Activated naive CD4-positive, alpha-beta T cell treated with anti-CD3 and anti-CD28 coated beads, Interleukin-2, amount 50 U/mL, for 24 hours (primary cell): ENCODE data around the gene EIF1AD.
"Not testable (repeated sequence)": the region's sequence is repeated elsewhere in the genome, so short reads cannot be mapped to it uniquely, and the experiment has no call there.

ENCODE experiments used
- H3K27ac Mint-ChIP-seq: one replicate; pipeline ENCODE4 v1.8.0; 2021; ENCODE audit warnings: mild to moderate bottlenecking, mixed read lengths
- H3K27me3 Mint-ChIP-seq: one replicate; pipeline ENCODE4 v1.8.0; 2021; ENCODE audit warnings: mixed read lengths
- H3K36me3 Mint-ChIP-seq: one replicate; pipeline ENCODE4 v1.8.0; 2021; ENCODE audit warnings: mixed read lengths
- H3K4me1 Mint-ChIP-seq: one replicate; pipeline ENCODE4 v1.8.0; 2021; ENCODE audit warnings: mixed read lengths
- H3K4me3 Mint-ChIP-seq: one replicate; pipeline ENCODE4 v1.8.0; 2021; ENCODE audit warnings: mild to moderate bottlenecking, mixed read lengths
- H3K9me3 Mint-ChIP-seq: one replicate; pipeline ENCODE4 v1.8.0; 2021; ENCODE audit warnings: mixed read lengths

EIF1AD gene

DNA sequence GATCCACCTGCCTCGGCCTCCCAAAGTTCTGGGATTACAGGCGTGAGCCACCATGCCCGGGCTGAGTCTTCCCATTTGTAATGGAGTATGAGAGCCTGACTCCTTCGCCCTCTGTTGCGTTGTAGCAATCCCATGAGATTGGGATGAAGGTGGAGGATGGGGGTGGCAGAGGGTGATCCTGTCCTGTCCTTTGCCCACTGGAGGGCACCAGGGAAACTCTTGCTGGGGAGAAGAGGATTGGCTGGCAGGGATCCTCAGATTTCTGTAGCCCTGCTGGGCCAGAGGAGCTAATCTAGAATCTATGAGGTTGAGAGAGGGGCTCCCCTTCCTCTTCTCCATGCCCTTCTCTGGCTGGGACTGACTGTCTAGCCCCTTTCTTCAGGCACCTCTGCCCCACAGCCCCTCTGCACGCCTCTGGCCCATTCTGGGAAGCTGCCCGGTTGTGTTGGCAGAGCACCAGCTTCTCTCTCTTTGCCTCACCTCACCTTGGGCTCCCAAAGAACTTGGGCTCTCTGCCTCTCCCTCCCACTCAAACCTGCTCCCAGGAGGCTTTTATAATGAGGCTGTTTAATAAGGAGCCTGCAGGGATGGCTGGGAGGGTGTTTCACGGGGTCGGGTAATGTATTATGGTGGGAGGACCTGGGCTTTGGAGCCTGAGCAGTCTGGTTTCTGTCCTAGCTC lies 33.8 kb upstream of the EIF1AD start:
- H3K4me1 Mint-ChIP-seq: no peaks in the 10 kb centered on the region
- no peaks in the 10 kb centered on the region for H3K27me3 Mint-ChIP-seq
- H3K36me3 Mint-ChIP-seq: no peaks in the 10 kb centered on the region
- H3K4me3 Mint-ChIP-seq: no peak overlapping the region
- no peaks in the 10 kb centered on the region for H3K9me3 Mint-ChIP-seq
- no peak overlapping the region for H3K27ac Mint-ChIP-seq

DNA sequence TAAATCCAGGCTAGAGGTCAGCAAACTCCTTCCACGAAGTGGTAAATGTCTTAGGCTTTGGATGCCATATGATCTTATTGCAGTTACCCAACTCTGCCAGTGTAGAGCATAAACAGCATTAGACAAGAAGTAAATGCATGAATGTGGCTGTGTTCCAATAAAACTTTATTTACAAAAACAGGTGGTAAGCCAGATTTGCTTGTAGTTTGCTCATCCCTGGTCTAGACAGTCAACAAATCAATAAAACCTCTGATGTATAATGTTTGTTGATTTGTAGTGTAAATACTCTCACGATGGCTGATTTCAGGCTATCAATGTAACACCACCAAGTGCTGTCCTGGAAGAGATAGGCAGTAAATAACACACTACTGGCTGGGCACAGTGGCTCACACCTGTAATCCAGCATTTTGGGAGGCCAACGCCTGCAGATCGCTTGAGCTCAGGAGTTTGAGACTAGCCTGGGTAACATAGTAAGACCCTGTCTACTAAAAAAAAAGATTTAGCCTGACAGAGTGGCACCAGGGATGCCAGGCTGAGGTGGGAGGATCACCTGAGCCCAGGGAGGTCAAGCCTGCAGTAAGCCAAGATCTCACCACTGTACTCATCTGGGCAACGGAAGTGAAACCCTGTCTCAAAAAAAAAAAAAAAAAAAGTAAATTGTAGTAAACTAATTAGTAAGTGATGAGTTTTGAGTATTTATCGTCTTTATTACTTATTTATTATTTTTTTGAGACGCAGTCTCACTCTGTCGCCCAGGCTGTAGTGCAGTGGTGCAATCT lies 31.2 kb upstream of the EIF1AD start:
- H3K9me3 Mint-ChIP-seq: no peaks in the 10 kb centered on the region
- H3K4me1 Mint-ChIP-seq: no peaks in the 10 kb centered on the region
- no peak overlapping the region for H3K4me3 Mint-ChIP-seq
- H3K36me3 Mint-ChIP-seq: no peaks in the 10 kb centered on the region
- H3K27me3 Mint-ChIP-seq: no peaks in the 10 kb centered on the region
- H3K27ac Mint-ChIP-seq: no peak overlapping the region

DNA sequence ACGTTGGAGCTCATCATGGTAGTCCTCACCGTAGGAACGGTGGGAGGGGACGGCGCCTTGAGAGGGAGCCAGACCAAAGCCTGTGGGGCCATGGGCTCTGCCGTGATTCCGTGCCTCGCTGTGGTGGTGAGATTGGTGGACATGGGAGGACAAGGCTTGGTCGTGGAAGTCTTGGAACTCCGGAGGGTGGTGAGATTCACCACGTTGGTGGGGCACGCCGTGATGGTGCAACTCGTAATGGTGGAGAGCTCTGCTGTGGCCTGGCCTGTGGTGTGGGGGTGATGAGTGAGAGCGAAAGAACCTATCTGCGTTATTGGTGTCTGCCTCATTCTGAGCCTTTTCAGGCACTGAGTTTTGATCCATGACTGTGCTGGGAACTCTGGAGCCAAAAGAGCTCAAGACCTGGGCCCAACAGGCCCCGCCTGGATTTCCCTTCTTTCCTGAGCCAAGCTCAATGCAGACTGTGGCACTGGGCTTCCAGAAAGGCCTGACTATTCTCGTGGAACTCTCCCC lies 24.1 kb upstream of the EIF1AD start, which contains the start of gene CATSPER1:
Gene CATSPER1 (minus strand): TSS at position 463 of the 513 bp plus-strand sequence. CDS start 100 bp downstream, at position 363.
- H3K36me3 Mint-ChIP-seq: no peaks in the 10 kb centered on the region
- H3K27me3 Mint-ChIP-seq: peaks cover 3% of the 10 kb centered on the region
- H3K27ac Mint-ChIP-seq: peak within 1 kb of the TSS; percentile 60
- peaks cover 5% of the 10 kb centered on the region for H3K4me1 Mint-ChIP-seq
- H3K9me3 Mint-ChIP-seq: no peaks in the 10 kb centered on the region
- H3K4me3 Mint-ChIP-seq: no peak within 1 kb of the TSS

DNA sequence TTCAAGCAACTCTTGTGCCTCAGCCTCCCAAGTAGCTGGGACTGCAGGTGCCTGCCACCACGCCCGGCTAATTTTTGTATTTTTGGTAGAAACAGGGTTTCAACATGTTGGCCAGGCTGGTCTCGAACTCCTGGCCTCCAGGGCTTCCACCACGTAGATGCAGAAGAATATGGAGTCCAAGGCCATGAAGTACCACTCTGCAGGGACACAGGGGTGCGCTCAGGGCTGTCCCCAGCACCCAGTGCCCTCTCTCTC lies 21.2 kb upstream of the EIF1AD start:
- H3K27ac Mint-ChIP-seq, H3K4me1 Mint-ChIP-seq, H3K36me3 Mint-ChIP-seq, H3K9me3 Mint-ChIP-seq, H3K27me3 Mint-ChIP-seq, H3K4me3 Mint-ChIP-seq: not testable (repeated sequence)

DNA sequence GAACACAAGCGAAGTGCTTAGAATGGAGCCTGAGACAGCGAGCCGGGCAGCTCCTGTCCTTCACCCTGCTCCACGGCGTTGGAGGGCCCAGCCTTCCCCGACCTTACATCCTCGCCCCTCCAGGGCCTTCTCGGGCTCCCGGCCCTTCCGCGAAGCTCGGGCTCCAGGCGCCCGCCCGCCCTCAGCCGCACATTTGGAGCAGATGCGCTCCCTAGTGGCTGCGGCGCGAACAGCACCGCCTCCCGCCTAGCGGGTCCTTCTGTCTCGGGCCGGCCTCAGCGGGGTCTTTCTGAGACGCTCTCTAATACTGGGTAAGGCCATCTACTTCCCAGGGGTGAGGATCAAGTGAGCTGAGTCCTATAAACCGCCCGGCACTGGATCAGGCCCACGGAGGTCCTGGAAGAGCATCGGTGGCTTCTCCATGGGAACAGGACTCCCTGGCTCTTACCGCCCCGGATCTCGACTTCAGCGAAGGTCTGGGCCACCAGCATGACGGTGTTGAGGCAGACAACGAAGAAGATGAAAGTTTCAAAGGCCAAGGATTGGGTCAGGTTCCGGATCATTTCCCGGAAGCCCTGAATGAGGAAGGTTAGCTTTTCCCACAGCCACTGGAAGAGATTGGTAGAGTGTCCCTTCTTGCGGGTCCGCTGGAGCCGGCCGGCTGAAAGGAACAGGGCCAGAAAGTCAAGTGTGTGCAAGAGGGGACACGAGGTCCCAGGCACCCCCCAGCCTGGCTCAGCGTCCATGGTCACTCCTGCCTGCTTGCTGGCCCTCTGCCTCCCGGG lies 20.6 kb upstream of the EIF1AD start:
- no peaks in the 10 kb centered on the region for H3K36me3 Mint-ChIP-seq
- peak overlapping the region; percentile 51 for H3K4me3 Mint-ChIP-seq
- H3K27me3 Mint-ChIP-seq: peaks cover 3% of the 10 kb centered on the region
- H3K27ac Mint-ChIP-seq: peak overlapping the region; percentile 82
- H3K4me1 Mint-ChIP-seq: peaks cover 7% of the 10 kb centered on the region
- no peaks in the 10 kb centered on the region for H3K9me3 Mint-ChIP-seq

DNA sequence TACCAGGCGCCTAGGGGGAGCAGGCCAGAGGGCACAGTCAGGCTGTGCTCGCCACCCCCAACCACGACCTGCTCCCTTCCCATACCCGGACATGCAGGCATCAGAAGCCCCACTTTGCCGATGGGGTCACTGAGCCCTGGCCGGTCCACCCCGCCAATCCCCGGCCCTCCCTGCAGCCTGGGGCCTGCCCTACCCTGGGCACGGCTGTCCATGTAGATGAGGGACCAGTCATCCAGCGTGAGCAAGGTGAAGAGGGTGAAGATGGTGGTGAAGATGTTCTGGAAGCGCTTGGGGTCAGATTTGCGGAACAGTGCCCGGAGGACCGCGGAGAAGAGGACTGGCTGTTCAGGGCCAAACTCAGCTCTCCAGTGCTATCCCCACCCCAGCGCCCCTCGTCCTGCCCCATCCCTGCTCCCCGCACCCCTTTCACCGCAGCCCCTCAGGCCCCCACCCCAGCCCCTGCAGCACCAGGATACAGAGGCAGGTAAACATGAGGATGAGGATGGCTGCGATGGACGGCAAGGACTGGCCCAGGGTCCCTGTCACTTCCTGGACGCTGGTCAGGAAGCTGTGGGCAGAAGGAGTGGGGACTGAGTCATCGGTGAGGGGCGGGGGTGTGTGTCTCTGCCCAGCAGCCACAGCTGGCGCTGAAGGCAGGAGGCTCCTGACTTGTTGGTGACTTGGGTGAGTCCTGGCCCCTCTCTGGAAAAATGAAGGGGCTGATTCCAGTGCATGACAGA lies 18.8 kb upstream of the EIF1AD start:
- Mint-ChIP-seq H3K9me3 (no peaks in the 10 kb centered on the region), H3K36me3 (no peaks in the 10 kb centered on the region), H3K27ac (no peak overlapping the region), H3K27me3 (peaks cover 3% of the 10 kb centered on the region), H3K4me1 (peaks cover 13% of the 10 kb centered on the region), H3K4me3 (no peak overlapping the region)

DNA sequence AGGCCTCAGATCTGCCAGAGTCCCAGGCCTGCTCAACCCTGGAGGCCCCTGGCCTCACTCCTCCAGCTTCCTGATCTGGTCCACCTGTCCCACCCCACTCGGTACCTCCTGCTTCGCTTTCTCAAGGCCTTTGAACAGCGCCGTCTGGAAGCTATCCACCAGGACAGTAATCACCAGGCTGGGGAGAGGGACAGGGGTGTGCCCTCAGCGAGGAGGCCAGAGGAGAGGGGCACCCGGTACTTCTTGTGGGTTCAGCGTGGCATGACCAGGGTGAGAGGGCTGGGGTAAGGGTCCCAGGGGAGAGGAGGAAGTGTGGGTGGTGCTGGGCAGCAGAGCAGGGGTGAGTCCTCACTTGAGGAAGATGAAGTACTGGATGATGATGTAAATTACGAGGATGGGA lies 18.3 kb upstream of the EIF1AD start:
- Mint-ChIP-seq H3K27me3 (peaks cover 3% of the 10 kb centered on the region), H3K36me3 (no peaks in the 10 kb centered on the region), H3K27ac (no peak overlapping the region), H3K4me3 (no peak overlapping the region), H3K4me1 (peaks cover 13% of the 10 kb centered on the region), H3K9me3 (no peaks in the 10 kb centered on the region)

DNA sequence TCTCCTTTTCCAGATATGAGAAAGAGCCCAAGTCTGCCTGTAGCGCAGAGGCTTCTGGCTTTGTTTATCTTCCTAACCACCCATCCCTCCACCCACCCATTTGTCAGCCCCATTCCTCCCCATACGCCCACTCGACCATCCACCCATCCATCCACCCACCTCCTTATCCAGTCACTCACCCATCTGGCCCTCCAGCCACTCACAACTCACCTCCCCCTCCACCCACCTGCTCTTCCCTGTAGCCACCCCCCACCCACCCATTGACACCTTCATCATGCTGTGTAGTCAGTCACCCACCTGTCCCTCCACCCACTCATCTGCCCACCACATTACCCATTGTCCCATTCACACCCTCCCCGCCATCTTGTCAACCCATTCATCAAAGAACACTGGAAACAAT lies 15.4 kb upstream of the EIF1AD start:
- Mint-ChIP-seq H3K27ac (peak overlapping the region; percentile 55), H3K9me3 (no peaks in the 10 kb centered on the region), H3K36me3 (no peaks in the 10 kb centered on the region), H3K4me1 (peaks cover 8% of the 10 kb centered on the region), H3K27me3 (peaks cover 1% of the 10 kb centered on the region), H3K4me3 (no peak overlapping the region)

DNA sequence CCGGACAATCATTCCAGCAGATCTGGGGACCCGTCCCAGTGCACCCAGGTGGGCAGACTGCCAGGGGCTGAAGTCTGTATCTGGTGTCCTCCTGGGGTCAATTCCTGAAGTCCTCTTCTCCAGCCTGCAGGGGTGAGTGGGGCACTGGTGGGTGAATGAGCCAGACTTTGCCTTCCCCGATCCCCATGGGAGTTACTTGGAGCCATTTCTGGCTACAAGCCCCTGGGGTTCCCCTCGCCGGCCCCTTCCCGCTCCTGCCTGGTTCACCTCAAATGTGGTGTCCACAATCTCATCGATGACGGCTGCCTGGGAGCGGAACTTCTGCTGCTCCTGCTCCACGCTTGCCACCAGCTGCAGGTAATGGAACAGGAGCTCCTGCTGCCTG lies 14.8 kb upstream of the EIF1AD start:
- H3K4me1 Mint-ChIP-seq: peaks cover 8% of the 10 kb centered on the region
- H3K27ac Mint-ChIP-seq: no peak overlapping the region
- H3K9me3 Mint-ChIP-seq: no peaks in the 10 kb centered on the region
- no peak overlapping the region for H3K4me3 Mint-ChIP-seq
- peaks cover 1% of the 10 kb centered on the region for H3K27me3 Mint-ChIP-seq
- no peaks in the 10 kb centered on the region for H3K36me3 Mint-ChIP-seq

DNA sequence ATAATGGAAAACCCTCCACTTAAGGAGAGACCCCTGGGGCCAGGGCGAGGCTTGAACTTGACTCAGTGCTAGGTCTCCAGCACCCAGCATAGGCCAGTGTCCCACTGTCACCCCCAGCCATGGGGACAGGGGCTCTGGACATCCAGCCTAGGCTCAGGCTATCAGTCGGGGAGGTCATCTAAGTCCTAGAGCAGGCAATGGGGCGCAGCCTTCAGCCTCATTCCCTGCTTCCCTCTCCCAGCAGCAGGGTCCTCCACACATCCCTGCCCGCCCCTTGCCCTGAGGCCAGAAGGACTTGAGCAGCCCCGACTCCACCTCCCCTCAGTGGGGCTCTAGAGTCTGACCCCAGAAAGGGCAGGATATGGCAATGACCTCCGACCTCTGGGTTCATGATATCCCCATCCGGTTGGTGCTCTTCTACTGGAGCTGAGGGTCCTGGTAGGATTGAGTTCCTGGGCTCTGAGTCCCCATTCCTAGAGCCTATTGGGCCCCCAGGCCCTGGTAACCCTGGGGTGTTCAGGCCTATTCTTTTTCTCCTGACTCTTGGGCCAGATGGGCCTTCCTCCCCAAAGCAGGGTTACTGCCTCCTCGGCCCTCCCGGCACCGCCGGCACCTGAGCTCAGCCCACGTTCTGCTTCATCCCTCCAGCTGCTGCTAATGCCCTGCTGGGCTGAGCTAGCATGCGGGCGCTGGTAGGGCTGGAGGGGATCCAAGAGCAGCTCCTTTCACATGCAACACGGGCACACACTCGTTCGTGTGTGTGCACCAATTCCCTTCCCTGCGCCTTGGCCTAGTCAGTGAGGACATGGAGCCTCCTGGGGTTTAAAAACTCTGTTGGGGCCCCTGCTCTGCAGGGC lies 14.2 kb upstream of the EIF1AD start:
- Mint-ChIP-seq H3K27me3 (peaks cover 1% of the 10 kb centered on the region), H3K36me3 (no peaks in the 10 kb centered on the region), H3K4me1 (peaks cover 8% of the 10 kb centered on the region), H3K4me3 (no peak overlapping the region), H3K9me3 (no peaks in the 10 kb centered on the region), H3K27ac (no peak overlapping the region)

DNA sequence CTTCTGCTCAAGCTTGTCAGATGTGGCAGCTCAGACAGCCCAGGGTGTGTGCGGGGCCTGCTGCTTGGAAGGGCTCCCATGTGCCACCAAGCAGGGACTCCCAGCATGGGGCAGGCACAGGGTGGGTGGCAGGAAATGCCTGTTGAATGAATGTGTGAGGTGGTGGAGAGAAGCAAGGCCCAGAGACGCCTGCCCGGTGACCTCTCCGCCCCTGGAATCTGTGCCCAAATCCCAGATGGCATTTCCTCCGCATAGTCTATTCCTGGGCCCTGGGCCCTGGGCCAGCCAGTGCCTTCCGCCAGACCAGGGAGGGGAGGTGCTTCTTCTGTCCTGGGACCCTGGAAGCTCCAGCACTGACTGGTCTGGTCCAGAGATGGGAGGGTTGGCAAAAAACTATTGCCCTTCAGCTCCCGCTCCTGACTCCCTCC lies 13.5 kb upstream of the EIF1AD start:
- peaks cover 8% of the 10 kb centered on the region for H3K4me1 Mint-ChIP-seq
- no peak overlapping the region for H3K27ac Mint-ChIP-seq
- H3K27me3 Mint-ChIP-seq: peaks cover 2% of the 10 kb centered on the region
- H3K4me3 Mint-ChIP-seq: no peak overlapping the region
- no peaks in the 10 kb centered on the region for H3K36me3 Mint-ChIP-seq
- no peaks in the 10 kb centered on the region for H3K9me3 Mint-ChIP-seq

DNA sequence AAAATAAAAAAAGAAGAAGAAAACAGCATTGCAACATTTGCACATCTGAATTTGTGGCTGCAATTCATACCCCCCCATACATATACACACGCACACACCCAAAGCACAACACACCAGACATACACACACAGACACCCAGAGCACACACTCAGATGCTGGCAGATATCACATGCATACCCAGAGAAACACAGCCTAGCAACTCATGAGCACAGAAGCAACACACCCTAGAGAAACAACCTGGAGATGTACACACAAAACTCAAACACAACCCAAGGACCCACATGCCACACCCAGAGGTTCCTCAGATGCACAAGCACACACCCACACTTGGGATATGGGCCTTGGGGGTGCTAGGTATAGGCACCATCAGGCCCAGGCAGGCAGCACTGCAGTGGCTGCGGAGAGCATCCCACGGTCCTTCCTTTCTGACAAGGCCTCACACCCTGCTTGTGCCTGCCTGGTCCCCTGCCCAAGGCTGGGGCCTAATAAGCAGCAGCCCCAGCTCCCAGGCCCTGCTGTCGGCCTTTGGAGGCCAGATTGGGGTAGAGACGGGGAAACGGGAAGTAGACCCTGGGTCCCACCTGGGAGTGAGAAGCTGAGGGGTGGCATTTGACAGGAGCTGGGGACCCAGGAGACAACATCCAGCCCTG lies 13.0 kb upstream of the EIF1AD start:
- Mint-ChIP-seq H3K9me3 (no peaks in the 10 kb centered on the region), H3K27ac (no peak overlapping the region), H3K4me3 (no peak overlapping the region), H3K36me3 (no peaks in the 10 kb centered on the region), H3K27me3 (peaks cover 2% of the 10 kb centered on the region), H3K4me1 (peaks cover 8% of the 10 kb centered on the region)

DNA sequence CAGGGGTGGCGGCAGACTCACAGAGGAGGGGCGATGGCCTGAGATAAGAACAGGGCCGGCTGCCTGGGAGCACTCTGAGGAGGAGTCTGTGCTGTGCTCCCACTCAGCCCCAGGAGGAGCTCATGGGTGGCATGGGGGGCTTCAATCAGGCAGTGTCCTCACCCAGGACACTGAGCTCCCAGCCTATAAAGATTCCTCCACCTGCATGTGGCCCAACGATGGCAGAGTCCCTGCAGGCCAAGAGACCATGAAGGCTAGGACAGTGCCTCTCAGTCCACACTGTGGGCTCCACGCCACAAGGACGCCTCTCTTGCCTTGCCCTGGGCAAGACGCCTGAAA lies 11.8 kb upstream of the EIF1AD start:
- Mint-ChIP-seq H3K9me3 (no peaks in the 10 kb centered on the region), H3K27me3 (peaks cover 2% of the 10 kb centered on the region), H3K4me3 (no peak overlapping the region), H3K4me1 (peaks cover 8% of the 10 kb centered on the region), H3K36me3 (no peaks in the 10 kb centered on the region), H3K27ac (no peak overlapping the region)

DNA sequence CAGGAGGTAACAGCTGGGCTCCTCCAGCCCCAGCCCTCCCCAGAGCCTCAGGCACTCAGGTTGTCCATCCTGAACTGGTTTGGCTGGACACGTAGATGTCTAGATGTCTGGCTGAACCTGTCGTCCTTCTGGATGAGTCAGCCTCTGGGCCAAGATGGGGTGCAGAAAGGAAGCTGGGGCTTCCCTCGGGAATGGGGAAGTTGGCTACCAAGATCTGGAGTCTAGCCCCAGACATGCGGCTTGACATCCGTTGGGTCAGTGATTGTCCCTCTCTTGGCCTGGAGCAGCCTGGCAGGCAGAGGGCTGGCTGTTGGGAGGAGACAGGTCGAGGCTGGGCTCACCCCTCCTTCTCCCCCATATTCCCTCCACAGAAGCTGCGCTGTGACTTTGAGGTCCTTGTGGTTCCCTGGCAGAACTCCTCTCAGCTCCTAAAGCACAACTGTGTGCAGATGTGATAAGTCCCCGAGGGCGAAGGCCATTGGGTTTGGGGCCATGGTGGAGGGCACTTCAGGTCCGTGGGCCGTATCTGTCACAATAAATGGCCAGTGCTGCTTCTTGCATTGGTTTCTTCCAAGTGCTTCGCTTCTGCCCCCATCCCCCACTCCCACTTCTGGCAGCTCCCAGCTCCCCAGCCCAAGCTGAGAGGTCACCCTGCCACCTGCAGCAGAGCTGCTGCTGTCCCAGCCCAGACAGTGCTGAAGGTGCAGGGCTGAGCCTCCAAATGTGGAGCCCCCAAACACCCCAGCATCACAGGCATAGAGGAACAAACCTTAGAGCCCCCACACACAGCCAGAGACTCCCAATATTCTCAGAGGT lies 11.2 kb upstream of the EIF1AD start:
- Mint-ChIP-seq H3K4me1 (peaks cover 8% of the 10 kb centered on the region), H3K27me3 (peaks cover 2% of the 10 kb centered on the region), H3K9me3 (no peaks in the 10 kb centered on the region), H3K4me3 (no peak overlapping the region), H3K27ac (no peak overlapping the region), H3K36me3 (no peaks in the 10 kb centered on the region)
